ENCODE data around the gene MEX3D.

GRCh38 chr19:1526066-1526778, 41.9 kb downstream of the MEX3D start:
- TF ChIP-seq ARNT (IDR thresholded peaks at IDR 0.05) (no peak), FOXM1 (IDR thresholded peaks at IDR 0.05; ENCODE audit: borderline replicate concordance) (no peak)

Data from HEK293T (cell line).